NB4 (cell line): ENCODE measurements around the gene TRMT5.

Source experiments
- DNase-seq: peaks from one replicate; pipeline ENCODE4 v3.0.0; 2010; ENCODE audit warnings: low read depth
- H3K4me3 ChIP-seq: one replicate; pipeline ENCODE4 v1.5.1; 2011; ENCODE audit warnings: mild to moderate bottlenecking, low read depth, low read length, moderate library complexity
- CTCF ChIP-seq: IDR thresholded peaks from one replicate; pipeline ENCODE4 v1.5.1; 2012; ENCODE audit warnings: low read depth, low read length
- MYC ChIP-seq: IDR thresholded peaks from 2 replicates; pipeline ENCODE4 v1.6.1; 2011; ENCODE audit warnings: low read depth, low read length
- POLR2A ChIP-seq: IDR thresholded peaks from 2 replicates; pipeline ENCODE4 v1.6.1; 2011; ENCODE audit warnings: mild to moderate bottlenecking; ENCODE audit not compliant: insufficient read length; ENCODE audit errors: extremely low read depth
- TF ChIP-seq, protein P1 (sequence below): IDR thresholded peaks from 2 replicates; pipeline ENCODE4 v1.6.1; 2011; ENCODE audit warnings: low read depth, low read length

The TRMT5 gene

GRCh38 chr14:60931218-60931617 is 49.7 kb downstream of the TRMT5 start:
- DNase-seq: no peak
- no peak overlapping the region for H3K4me3 ChIP-seq
- TF ChIP-seq, protein P1, sequence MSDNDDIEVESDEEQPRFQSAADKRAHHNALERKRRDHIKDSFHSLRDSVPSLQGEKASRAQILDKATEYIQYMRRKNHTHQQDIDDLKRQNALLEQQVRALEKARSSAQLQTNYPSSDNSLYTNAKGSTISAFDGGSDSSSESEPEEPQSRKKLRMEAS: no peak
- TF ChIP-seq CTCF (no peak), POLR2A (no peak), MYC (no peak)

GRCh38 chr14:60926002-60926401 is 54.9 kb downstream of the TRMT5 start:
- no peak for TF ChIP-seq CTCF
- TF ChIP-seq, protein P1: no peak
- TF ChIP-seq POLR2A: no peak
- TF ChIP-seq MYC: no peak
- DNase-seq: no peak
- no peak overlapping the region for H3K4me3 ChIP-seq

- no peak for DNase-seq
- TF ChIP-seq CTCF (no peak), POLR2A (no peak), MYC (no peak)
- TF ChIP-seq, protein P1: no peak
- no peak overlapping the region for H3K4me3 ChIP-seq
Measured at GRCh38 chr14:60925286-60925685, 55.6 kb downstream of the TRMT5 start.

DNA sequence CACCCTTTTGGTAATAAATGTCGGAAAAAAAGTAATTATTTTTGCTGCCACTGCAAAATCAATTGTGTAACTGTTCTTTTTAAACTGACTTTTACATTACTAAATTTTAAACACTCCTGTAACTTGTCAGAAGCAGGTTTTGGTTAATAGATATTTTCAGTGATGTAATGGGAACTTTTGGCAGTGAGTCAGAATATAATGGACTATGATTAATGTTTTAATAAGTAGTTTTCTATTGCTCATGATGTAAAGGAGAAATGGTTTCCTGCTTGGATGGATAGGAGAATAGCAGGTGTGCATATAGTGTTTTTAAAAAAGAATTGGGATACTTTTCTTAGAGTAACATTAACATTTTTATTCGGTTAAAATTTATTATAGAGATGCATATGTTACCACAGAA is 58.8 kb downstream of the TRMT5 start:
- TF ChIP-seq MYC (no peak), CTCF (no peak)
- TF ChIP-seq, protein P1: no peak
- no peak for DNase-seq
- H3K4me3 ChIP-seq: no peak overlapping the region
